ENCODE measurements around the gene REPIN1. TPM values are rescaled to one million over a fixed set of nuclear protein-coding genes. Genes with fewer than 3 reads are reported as not detected.

The REPIN1 gene
- total RNA-seq, 1 experiment from 2014 or later, result 106 TPM

GRCh38 chr7:150324373-150324961 lies 44.2 kb upstream of the REPIN1 start:
- Histone ChIP-seq H2BK5ac (ENCODE audit: insufficient read length, low read length) (no peak overlapping the region), H3K14ac (ENCODE audit: insufficient read depth, low read length) (no peak overlapping the region), H3K27me3 (ENCODE audit: insufficient read depth, low read length) (no peaks in the 10 kb centered on the region), H2AK5ac (ENCODE audit: insufficient read length, low read length) (no peak overlapping the region), H3K27ac (ENCODE audit: insufficient read length, low read depth, low read length) (no peak overlapping the region), H2BK120ac (ENCODE audit: low read depth, low read length, poor library complexity, severe bottlenecking) (no peak overlapping the region), H3K4ac (ENCODE audit: low read depth, low read length) (no peak overlapping the region), H4K91ac (ENCODE audit: insufficient read length, low read depth, low read length) (no peak overlapping the region), H4K8ac (replicated peaks; ENCODE audit: insufficient read length, low read depth, low read length) (no peak overlapping the region), H4K5ac (ENCODE audit: insufficient read length, low read depth, low read length) (no peak overlapping the region), H3K79me1 (ENCODE audit: insufficient read depth, low read depth, low read length, poor library complexity, severe bottlenecking) (no peaks in the 10 kb centered on the region), H3K9me3 (ENCODE audit: control insufficient read depth, low read depth, low read length) (no peaks in the 10 kb centered on the region), H3K4me1 (ENCODE audit: insufficient read depth, low read length) (peaks cover 12% of the 10 kb centered on the region; the same call in 1 of the 2 replicates), H3K9ac (ENCODE audit: extremely low read depth, insufficient read length, low read length) (no peak overlapping the region), H3T11ph (ENCODE audit: low read length) (no peak overlapping the region), H2AFZ (ENCODE audit: low read length) (no peak overlapping the region), H4K20me1 (ENCODE audit: control insufficient read depth, insufficient read depth, insufficient read length) (no peaks in the 10 kb centered on the region), H2BK15ac (ENCODE audit: low read depth, low read length) (no peak overlapping the region), H3K4me2 (ENCODE audit: insufficient read depth, insufficient read length, low read length) (peak overlapping the region; percentile 41), H3K56ac (ENCODE audit: insufficient read length, low read depth, low read length) (no peak overlapping the region), H2BK12ac (ENCODE audit: insufficient read length, low read depth, low read length) (no peak overlapping the region), H2BK20ac (ENCODE audit: low read depth, low read length, poor library complexity, severe bottlenecking) (no peak overlapping the region), H3K23ac (ENCODE audit: insufficient read length, low read depth, low read length) (no peak overlapping the region), H3K23me2 (ENCODE audit: insufficient read length, low read depth, low read length, poor library complexity, severe bottlenecking) (peaks cover 7% of the 10 kb centered on the region), H3K18ac (ENCODE audit: insufficient read length, low read depth, low read length) (no peak overlapping the region), H3K79me2 (ENCODE audit: insufficient read depth, low read length) (no peaks in the 10 kb centered on the region)
- TF ChIP-seq CTCF (conservative IDR thresholded peaks at IDR 0.05), result no peak
- H3K27ac Mint-ChIP-seq, result peak overlapping the region in 2 of 3 experiments; percentile 14 to 84; a peak in 3 of 7 replicates
- H3K9me3 Mint-ChIP-seq, result no peaks in the 10 kb centered on the region
- DNase-seq, result no peak
- H3K4me1 Mint-ChIP-seq, result peaks cover 33 to 48% of the 10 kb centered on the region in 2 experiments
- WGBS (ENCODE audit: extremely low coverage, insufficient read length, low lambda C conversion rate), result no CpG with 5 or more reads among the region's 12 CpGs
- peaks cover 29% of the 10 kb centered on the region for H3K27me3 Mint-ChIP-seq (ENCODE audit: low read depth)
- peak overlapping the region in 1 of 2 experiments; percentile 87; a peak in 2 of 5 replicates for H3K4me3 Mint-ChIP-seq
- peaks cover 0 to 46% (median 0%) of the 10 kb centered on the region in 3 experiments; a peak in 3 of 7 replicates for H3K36me3 Mint-ChIP-seq (ENCODE audit: insufficient read depth in 1 of 3, low read depth in 3 of 3)

All from H9 (cell line).